HCEC 1CT (cell line): ENCODE measurements around the gene TRAPPC2L.
"Not testable (repeated sequence)": the region's sequence is repeated elsewhere in the genome, so short reads cannot be mapped to it uniquely, and the experiment has no call there.

Experiments used
- DNase-seq: peaks from one replicate; pipeline ENCODE4 v3.0.0-alpha.2; 2017

The TRAPPC2L gene

GRCh38 chr16:88819126-88819525 is 37.8 kb upstream of the TRAPPC2L start:
- DNase-seq = no peak

- no peak for DNase-seq
Measured at GRCh38 chr16:88820385-88821025, 36.4 kb upstream of the TRAPPC2L start.

GRCh38 chr16:88821168-88821850 is 35.6 kb upstream of the TRAPPC2L start:
- DNase-seq = no peak

- no peak for DNase-seq
Measured at GRCh38 chr16:88822281-88823040, 34.5 kb upstream of the TRAPPC2L start.

- DNase-seq = not testable (repeated sequence)
Measured at GRCh38 chr16:88823646-88824045, 33.3 kb upstream of the TRAPPC2L start.

GRCh38 chr16:88824256-88825077 is 32.5 kb upstream of the TRAPPC2L start:
- no peak for DNase-seq

- DNase-seq = no peak
Measured at GRCh38 chr16:88825146-88825545, 31.8 kb upstream of the TRAPPC2L start.

GRCh38 chr16:88826070-88826840 is 30.7 kb upstream of the TRAPPC2L start:
- no peak for DNase-seq

- no peak for DNase-seq
Measured at GRCh38 chr16:88827727-88828126, 29.2 kb upstream of the TRAPPC2L start.

- DNase-seq = no peak
Measured at GRCh38 chr16:88828711-88829110, 28.2 kb upstream of the TRAPPC2L start.

GRCh38 chr16:88830258-88830657 is 26.7 kb upstream of the TRAPPC2L start:
- no peak for DNase-seq

GRCh38 chr16:88830783-88831182 is 26.1 kb upstream of the TRAPPC2L start:
- DNase-seq = no peak

GRCh38 chr16:88831838-88832237 is 25.1 kb upstream of the TRAPPC2L start:
- DNase-seq = no peak

GRCh38 chr16:88833086-88833485 is 23.8 kb upstream of the TRAPPC2L start:
- DNase-seq = no peak

GRCh38 chr16:88834670-88835069 is 22.3 kb upstream of the TRAPPC2L start:
- DNase-seq = no peak

- DNase-seq = no peak
Measured at GRCh38 chr16:88835383-88835782, 21.5 kb upstream of the TRAPPC2L start.

- no peak for DNase-seq
Measured at GRCh38 chr16:88835818-88836217, 21.1 kb upstream of the TRAPPC2L start.

GRCh38 chr16:88836791-88837190 is 20.1 kb upstream of the TRAPPC2L start:
- no peak for DNase-seq

GRCh38 chr16:88837806-88838205 is 19.1 kb upstream of the TRAPPC2L start:
- no peak for DNase-seq

GRCh38 chr16:88838566-88838965 is 18.4 kb upstream of the TRAPPC2L start:
- DNase-seq = no peak

- DNase-seq = no peak
Measured at GRCh38 chr16:88839026-88839529, 17.8 kb upstream of the TRAPPC2L start.
